Esophagus muscularis mucosa (tissue), 4 donors: ENCODE data around the gene ASXL2. TPM values are rescaled to one million over a fixed set of nuclear protein-coding genes. Genes with fewer than 3 reads are reported as not detected.

Source experiments
- DNase-seq: peaks from one replicate; pipeline ENCODE4 v3.0.0-alpha.2; 2017; ENCODE audit errors: extremely low spot score
- H3K27ac ChIP-seq, 4 donors: fragments of 200-600 bp; sonication (generic); replicated peaks in 1 of 4; 1 replicate in 3 of 4; 2 replicates in 1 of 4; pipeline ENCODE4 v1.5.1; 2016 to 2019; ENCODE audit warnings: mild to moderate bottlenecking in 1 of 4
- H3K27me3 ChIP-seq, 4 donors: fragments of 200-600 bp; sonication (generic); one replicate each; pipeline versions ENCODE4 v1.5.1 to v1.6.0; 2016 to 2019
- H3K36me3 ChIP-seq, 4 donors: fragments of 200-600 bp; sonication (generic); one replicate each; pipeline ENCODE4 v1.5.1; 2016 to 2019
- H3K4me1 ChIP-seq, 4 donors: fragments of 200-600 bp; sonication (generic); one replicate each; pipeline ENCODE4 v1.5.1; 2016 to 2019
- H3K4me3 ChIP-seq, 4 donors: fragments of 200-600 bp; sonication (generic); 1 replicate in 2 of 4; 2 replicates in 2 of 4; pipeline ENCODE4 v1.5.1; 2016 to 2019; ENCODE audit warnings: mild to moderate bottlenecking in 4 of 4, moderate library complexity in 1 of 4
- H3K9me3 ChIP-seq, 4 donors: fragments of 200-600 bp; sonication (generic); 1 replicate in 3 of 4; 2 replicates in 1 of 4; pipeline ENCODE4 v1.5.1; 2016 to 2019
- EP300 ChIP-seq: sonication (generic); formaldehyde crosslinking; IDR thresholded peaks from one replicate; pipeline ENCODE4 v1.6.1; 2017; ENCODE audit warnings: antibody characterized with exemption
- POLR2A ChIP-seq: fragments of 450-650 bp; IDR thresholded peaks from one replicate; pipeline ENCODE4 v1.6.1; 2017; ENCODE audit warnings: antibody characterized with exemption, moderate library complexity, mild to moderate bottlenecking, low read depth
- POLR2AphosphoS5 ChIP-seq, 2 donors: sonication (generic); formaldehyde crosslinking; IDR thresholded peaks; one replicate each; pipeline ENCODE4 v1.6.1; 2017; ENCODE audit warnings: antibody characterized with exemption in 2 of 2
- WGBS: methylation state at CpG from one replicate; pipeline ENCODE4 v1.1.5; 2018; 5-methylcytosine and 5-hydroxymethylcytosine counted together
- intact Hi-C: fragments of 100-400 bp; cut with DNase I; formaldehyde crosslinking; loops from one replicate; pipeline ENCODE4 v1.15.1; 2023
- total RNA-seq, 4 donors: library from RNA; depleted of rRNA; stranded (reverse); fragments of >200 nt; gene quantifications; one replicate each; pipeline versions ENCODE4 v1.1.0 to v1.2.1, GENCODE V29; 2016
- TF ChIP-seq, protein P1 (sequence below), 3 experiments: fragments of 200-600 bp in 2 of 3; fragments of 450-650 bp in 1 of 3; sonication (generic) in 2 of 3; IDR thresholded peaks; one replicate each; pipeline ENCODE4 v1.5.1; 2017 to 2019; ENCODE audit warnings: antibody characterized with exemption in 3 of 3, mild to moderate bottlenecking in 2 of 3, moderate library complexity in 1 of 3

Gene ASXL2
- total RNA-seq = 10 to 100 TPM; 17.4 to 25.1 (median 20.5) TPM

GRCh38 chr2:25878361-25879132 lies at the start of gene ASXL2:
ASXL2 (minus strand) TSS chr2:25878487; CDS start chr2:25878222, 265 bp downstream.
- peaks cover 0 to 6% (median 0%) of the 10 kb centered on the region in 4 donors for H3K36me3 ChIP-seq
- WGBS = 8% methylated on average over 16 of the region's 56 CpGs
- peak within 1 kb of the TSS; percentile 87 to 95 (median 93) for H3K27ac ChIP-seq
- peak; percentile 99 for DNase-seq
- TF ChIP-seq, protein P1, sequence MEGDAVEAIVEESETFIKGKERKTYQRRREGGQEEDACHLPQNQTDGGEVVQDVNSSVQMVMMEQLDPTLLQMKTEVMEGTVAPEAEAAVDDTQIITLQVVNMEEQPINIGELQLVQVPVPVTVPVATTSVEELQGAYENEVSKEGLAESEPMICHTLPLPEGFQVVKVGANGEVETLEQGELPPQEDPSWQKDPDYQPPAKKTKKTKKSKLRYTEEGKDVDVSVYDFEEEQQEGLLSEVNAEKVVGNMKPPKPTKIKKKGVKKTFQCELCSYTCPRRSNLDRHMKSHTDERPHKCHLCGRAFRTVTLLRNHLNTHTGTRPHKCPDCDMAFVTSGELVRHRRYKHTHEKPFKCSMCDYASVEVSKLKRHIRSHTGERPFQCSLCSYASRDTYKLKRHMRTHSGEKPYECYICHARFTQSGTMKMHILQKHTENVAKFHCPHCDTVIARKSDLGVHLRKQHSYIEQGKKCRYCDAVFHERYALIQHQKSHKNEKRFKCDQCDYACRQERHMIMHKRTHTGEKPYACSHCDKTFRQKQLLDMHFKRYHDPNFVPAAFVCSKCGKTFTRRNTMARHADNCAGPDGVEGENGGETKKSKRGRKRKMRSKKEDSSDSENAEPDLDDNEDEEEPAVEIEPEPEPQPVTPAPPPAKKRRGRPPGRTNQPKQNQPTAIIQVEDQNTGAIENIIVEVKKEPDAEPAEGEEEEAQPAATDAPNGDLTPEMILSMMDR (IDR thresholded peaks at IDR 0.05) = peak in 1 of 3 experiments; percentile 40
- TF ChIP-seq EP300 (no peak), POLR2AphosphoS5 (IDR thresholded peaks at IDR 0.05) (peak; percentile 89 to 95), POLR2A (peak; percentile 25)
- intact Hi-C loops = no loop called here
- H3K27me3 ChIP-seq = peaks cover 0 to 14% (median 0%) of the 10 kb centered on the region in 4 donors
- no peaks in the 10 kb centered on the region for H3K9me3 ChIP-seq
- peaks cover 10 to 31% (median 24%) of the 10 kb centered on the region in 4 donors for H3K4me1 ChIP-seq
- peak within 1 kb of the TSS; percentile 77 to 89 (median 87) for H3K4me3 ChIP-seq

GRCh38 chr2:25926984-25927756 lies 48.9 kb upstream of the ASXL2 start:
- Histone ChIP-seq H3K9me3 (no peaks in the 10 kb centered on the region), H3K4me3 (no peak overlapping the region), H3K27ac (no peak overlapping the region), H3K4me1 (no peaks in the 10 kb centered on the region), H3K27me3 (peaks cover 0 to 2% (median 0%) of the 10 kb centered on the region in 4 donors), H3K36me3 (peaks cover 14 to 43% (median 26%) of the 10 kb centered on the region in 4 donors)
- DNase-seq = no peak
- TF ChIP-seq EP300 = no peak
- TF ChIP-seq POLR2A = no peak
- no peak for TF ChIP-seq POLR2AphosphoS5 (IDR thresholded peaks at IDR 0.05)
- TF ChIP-seq, protein P1 (IDR thresholded peaks at IDR 0.05) = no peak
- intact Hi-C loops = no loop called here
- 64% methylated on average over 18 of the region's 18 CpGs for WGBS

DNA sequence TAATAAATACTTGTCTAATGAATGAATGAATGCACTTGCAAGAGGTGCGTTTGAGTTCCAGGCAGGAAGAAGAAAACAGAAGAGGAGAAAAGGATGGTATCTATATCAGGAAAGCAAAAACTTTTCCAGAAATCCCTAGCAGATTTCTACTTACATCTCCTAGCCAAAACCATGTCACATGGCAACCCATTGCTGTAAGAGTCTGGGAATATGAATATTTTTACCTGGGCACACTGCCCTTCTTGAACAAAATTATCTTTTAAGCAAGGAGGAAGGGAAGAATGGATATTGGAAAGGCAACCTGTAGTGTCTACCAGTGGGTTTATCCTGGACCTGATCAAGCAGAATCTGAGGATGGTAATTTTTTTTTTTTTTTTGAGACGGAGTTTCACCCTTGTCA lies 44.2 kb upstream of the ASXL2 start:
- no peak for TF ChIP-seq POLR2A
- TF ChIP-seq, protein P1 (IDR thresholded peaks at IDR 0.05) = no peak
- no peak for TF ChIP-seq EP300
- no peak for TF ChIP-seq POLR2AphosphoS5 (IDR thresholded peaks at IDR 0.05)
- H3K9me3 ChIP-seq = no peaks in the 10 kb centered on the region
- H3K36me3 ChIP-seq = peaks cover 0 to 16% (median 6%) of the 10 kb centered on the region in 4 donors
- no peak for DNase-seq
- 83% methylated on average over 2 of the region's 2 CpGs for WGBS
- no peak overlapping the region for H3K4me3 ChIP-seq
- no peaks in the 10 kb centered on the region for H3K4me1 ChIP-seq
- H3K27me3 ChIP-seq = peaks cover 0 to 13% (median 0%) of the 10 kb centered on the region in 4 donors
- no peak overlapping the region for H3K27ac ChIP-seq
- intact Hi-C loops = no loop called here

- DNase-seq = no peak
- Histone ChIP-seq H3K27me3 (peaks cover 0 to 13% (median 0%) of the 10 kb centered on the region in 4 donors), H3K4me1 (no peaks in the 10 kb centered on the region), H3K9me3 (no peaks in the 10 kb centered on the region), H3K27ac (no peak overlapping the region), H3K4me3 (no peak overlapping the region), H3K36me3 (peaks cover 0 to under 1% (median 0%) of the 10 kb centered on the region in 4 donors)
- TF ChIP-seq POLR2A (no peak), EP300 (no peak), POLR2AphosphoS5 (IDR thresholded peaks at IDR 0.05) (no peak)
- TF ChIP-seq, protein P1 (IDR thresholded peaks at IDR 0.05) = no peak
- WGBS = 82% methylated on average over 12 of the region's 12 CpGs
- intact Hi-C loops = no loop called here
These were observed 42.6 kb upstream of the ASXL2 start for GRCh38 chr2:25920786-25921415.
